ENCODE results near the gene ZNF692.
A peak's percentile ranks its signal among the peaks of the same experiment; 100 is the strongest.

ZNF692 gene

DNA sequence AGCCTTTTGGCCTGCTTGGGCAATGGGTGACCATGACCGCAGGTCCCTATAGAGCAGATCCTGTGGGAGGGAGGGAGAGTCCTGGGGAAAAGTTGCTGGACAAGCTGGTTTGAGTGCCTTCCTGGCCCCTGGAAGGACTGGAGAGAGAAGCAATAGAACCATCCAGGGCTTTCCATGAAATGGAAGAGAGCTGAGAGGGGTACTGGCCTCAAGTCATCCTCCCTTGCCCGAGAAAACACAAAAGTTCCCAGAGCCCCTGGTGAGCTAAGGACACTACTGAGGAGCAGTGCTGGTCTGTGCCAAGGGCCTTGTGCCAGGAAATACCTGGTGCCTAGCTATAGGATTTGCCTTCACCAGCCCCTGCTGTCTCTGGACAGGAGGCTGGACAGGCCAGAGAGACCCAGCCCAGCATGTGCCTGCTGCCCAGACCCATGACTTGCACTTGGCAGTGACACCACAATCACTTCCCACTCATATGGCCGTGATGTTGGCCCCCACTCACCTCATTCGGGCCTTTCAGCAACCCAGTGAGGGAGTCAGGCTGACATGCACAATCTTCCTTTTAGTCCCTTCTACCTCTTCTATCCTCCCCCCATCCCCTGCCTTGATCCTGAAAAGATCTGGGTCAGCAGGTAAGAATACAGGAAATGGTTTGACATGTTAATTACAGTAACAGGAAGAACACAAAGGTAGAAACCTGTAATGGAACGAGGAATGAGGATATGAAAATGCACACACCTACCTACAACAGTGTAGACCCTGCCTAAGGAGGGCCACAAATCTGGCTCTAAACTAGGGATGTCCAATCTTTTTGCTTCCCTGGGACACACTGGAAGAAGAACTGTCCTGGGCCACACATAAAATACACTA lies 40.1 kb downstream of the ZNF692 start:
- H3K27me3 ChIP-seq, result no peaks in the 10 kb centered on the region
- H3K27ac ChIP-seq, result peak overlapping the region; percentile 99
- H3K9me3 ChIP-seq, result no peaks in the 10 kb centered on the region
- TF ChIP-seq, protein P1, sequence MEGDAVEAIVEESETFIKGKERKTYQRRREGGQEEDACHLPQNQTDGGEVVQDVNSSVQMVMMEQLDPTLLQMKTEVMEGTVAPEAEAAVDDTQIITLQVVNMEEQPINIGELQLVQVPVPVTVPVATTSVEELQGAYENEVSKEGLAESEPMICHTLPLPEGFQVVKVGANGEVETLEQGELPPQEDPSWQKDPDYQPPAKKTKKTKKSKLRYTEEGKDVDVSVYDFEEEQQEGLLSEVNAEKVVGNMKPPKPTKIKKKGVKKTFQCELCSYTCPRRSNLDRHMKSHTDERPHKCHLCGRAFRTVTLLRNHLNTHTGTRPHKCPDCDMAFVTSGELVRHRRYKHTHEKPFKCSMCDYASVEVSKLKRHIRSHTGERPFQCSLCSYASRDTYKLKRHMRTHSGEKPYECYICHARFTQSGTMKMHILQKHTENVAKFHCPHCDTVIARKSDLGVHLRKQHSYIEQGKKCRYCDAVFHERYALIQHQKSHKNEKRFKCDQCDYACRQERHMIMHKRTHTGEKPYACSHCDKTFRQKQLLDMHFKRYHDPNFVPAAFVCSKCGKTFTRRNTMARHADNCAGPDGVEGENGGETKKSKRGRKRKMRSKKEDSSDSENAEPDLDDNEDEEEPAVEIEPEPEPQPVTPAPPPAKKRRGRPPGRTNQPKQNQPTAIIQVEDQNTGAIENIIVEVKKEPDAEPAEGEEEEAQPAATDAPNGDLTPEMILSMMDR (IDR thresholded peaks at IDR 0.05), result no peak
- H3K36me3 ChIP-seq, result peaks cover 41% of the 10 kb centered on the region
- H3K4me1 ChIP-seq (ENCODE audit: control insufficient read depth in 1 of 2, insufficient read depth in 1 of 2, low read depth in 1 of 2, low read length in 1 of 2), result peaks cover 98 to 100% of the 10 kb centered on the region in 2 experiments
- H3K4me3 ChIP-seq (ENCODE audit: low read depth in 1 of 2, low read length in 1 of 2), result peak overlapping the region; percentile 36 to 64

DNA sequence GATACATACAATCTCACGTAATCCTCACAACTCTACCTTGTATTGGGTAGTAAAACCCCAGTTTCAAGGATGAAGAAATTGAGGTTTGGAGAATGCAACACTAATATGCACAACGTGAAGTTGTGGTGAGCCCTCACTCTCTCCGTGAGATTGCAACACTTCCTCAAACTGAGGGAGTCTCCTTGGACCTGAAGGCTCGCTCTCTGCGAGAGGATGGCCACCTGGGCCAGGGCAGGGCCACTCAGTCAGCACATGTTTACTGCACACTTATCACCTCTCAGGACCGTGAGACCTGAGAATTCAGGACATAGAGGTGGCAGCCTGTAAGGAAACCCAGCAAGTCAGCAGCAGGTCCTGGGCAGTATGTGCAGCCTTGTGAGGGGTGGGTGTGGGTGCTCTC lies 41.8 kb downstream of the ZNF692 start:
- peaks cover 58% of the 10 kb centered on the region for H3K36me3 ChIP-seq

DNA sequence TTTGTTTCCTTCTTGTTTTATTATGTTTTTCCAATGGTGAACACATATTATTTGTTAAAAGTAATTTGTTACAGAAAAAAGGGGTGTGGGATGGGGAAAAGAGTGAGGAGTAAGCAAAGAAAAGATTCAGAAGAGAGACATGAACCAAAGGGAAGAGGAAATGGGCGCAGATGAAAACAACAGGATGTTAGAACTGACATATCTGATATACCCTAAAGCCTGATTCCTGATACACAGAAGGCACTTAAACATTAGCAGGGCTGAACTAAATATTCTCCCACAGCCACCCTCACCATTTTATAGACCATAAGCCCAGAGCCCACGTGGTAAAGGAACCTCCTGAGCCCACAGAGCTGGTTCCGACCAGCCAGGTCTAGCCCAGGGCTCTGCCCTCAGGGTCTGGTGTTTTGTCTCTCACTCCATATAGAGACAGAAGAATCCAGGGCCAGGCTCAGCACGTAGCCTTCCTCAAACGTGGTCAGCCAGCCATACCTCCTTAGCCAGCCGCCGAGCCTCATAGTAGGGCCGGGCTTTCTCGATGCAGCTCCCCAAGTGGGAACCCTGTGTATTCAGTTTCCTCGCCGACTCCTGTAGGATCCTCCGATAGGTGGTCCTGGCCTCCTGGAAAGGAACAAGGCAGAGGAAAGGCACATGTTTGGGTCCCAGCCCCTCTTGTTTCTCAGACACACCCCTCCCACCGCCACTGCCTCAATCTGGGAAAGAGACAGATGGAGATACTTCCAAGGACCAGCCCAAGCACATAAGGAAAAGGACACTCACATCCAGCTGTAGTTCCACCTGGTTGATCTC lies 42.6 kb downstream of the ZNF692 start:
- Histone ChIP-seq H3K4me3 (ENCODE audit: low read depth in 1 of 2, low read length in 1 of 2) (peak overlapping the region; percentile 52 to 64), H3K27ac (peak overlapping the region; percentile 99), H3K27me3 (no peaks in the 10 kb centered on the region), H3K4me1 (ENCODE audit: control insufficient read depth in 1 of 2, insufficient read depth in 1 of 2, low read depth in 1 of 2, low read length in 1 of 2) (peaks cover 98% of the 10 kb centered on the region in 2 experiments), H3K36me3 (peaks cover 66% of the 10 kb centered on the region), H3K9me3 (no peaks in the 10 kb centered on the region)
- TF ChIP-seq, protein P1 (IDR thresholded peaks at IDR 0.05), result no peak

More for the DNA sequence above, 41.8 kb downstream of the ZNF692 start:
- H3K27me3 ChIP-seq, result no peaks in the 10 kb centered on the region
- peak overlapping the region; percentile 52 to 64 for H3K4me3 ChIP-seq (ENCODE audit: low read depth in 1 of 2, low read length in 1 of 2)
- peak overlapping the region; percentile 99 for H3K27ac ChIP-seq
- H3K9me3 ChIP-seq, result no peaks in the 10 kb centered on the region
- TF ChIP-seq, protein P1 (IDR thresholded peaks at IDR 0.05), result peak; percentile 13
- peaks cover 98 to 100% of the 10 kb centered on the region in 2 experiments for H3K4me1 ChIP-seq (ENCODE audit: control insufficient read depth in 1 of 2, insufficient read depth in 1 of 2, low read depth in 1 of 2, low read length in 1 of 2)

DNA sequence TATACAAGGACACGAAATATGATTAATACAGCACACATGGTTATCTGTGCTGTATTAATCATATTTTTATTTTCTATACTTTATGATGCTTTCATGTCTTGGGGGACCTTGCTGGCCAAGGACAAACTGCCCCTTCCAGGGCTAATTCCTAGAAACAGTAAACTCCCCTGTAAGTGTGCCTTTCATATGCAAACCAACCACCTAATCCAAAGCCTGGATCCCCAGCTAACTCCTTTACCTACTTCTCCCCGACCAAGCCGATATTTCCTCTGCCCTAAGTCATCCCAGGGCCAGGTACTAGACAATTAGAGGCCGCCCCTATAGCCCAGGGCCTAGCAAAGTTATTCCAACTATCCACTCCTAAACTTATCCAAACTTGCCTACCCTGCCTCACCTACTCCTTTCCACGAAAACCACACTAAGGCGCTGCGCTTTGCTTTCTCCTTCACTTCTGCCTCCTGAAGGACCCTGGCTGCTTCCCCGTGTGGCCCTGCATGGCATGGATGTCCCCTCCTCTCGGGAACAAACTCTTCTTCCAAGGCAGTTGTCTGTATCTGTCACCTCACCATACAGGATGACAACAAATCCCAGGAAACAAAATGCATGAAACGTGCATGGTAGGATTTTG lies 43.4 kb downstream of the ZNF692 start:
- Histone ChIP-seq H3K27me3 (no peaks in the 10 kb centered on the region), H3K9me3 (no peaks in the 10 kb centered on the region), H3K27ac (peak overlapping the region; percentile 99), H3K36me3 (peaks cover 66% of the 10 kb centered on the region), H3K4me3 (ENCODE audit: low read depth in 1 of 2, low read length in 1 of 2) (peak overlapping the region; percentile 52 to 64), H3K4me1 (ENCODE audit: control insufficient read depth in 1 of 2, insufficient read depth in 1 of 2, low read depth in 1 of 2, low read length in 1 of 2) (peaks cover 98% of the 10 kb centered on the region in 2 experiments)
- TF ChIP-seq, protein P1 (IDR thresholded peaks at IDR 0.05), result no peak

DNA sequence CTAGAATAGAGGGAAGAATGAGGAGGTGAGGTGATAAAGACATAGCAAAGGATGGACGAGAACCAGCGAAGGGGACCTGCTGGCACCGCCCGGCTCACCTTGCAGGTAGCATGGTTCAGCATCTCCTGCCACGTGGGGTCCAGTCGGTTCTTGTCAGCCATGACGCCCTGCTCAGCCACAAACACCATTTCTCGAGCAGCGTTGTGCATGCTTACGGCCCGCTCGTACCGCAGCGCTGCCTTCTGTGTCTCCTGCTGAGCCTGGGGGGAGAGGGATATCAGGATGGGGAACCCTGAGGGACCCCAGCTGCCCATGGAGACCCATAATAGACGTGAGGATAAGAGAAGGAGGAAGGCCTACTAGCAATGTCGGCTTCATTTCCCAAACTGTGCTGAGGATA lies 44.5 kb downstream of the ZNF692 start:
- Histone ChIP-seq H3K36me3 (peaks cover 67% of the 10 kb centered on the region), H3K27me3 (no peaks in the 10 kb centered on the region), H3K4me3 (ENCODE audit: low read depth in 1 of 2, low read length in 1 of 2) (no peak overlapping the region), H3K27ac (peak overlapping the region; percentile 99), H3K9me3 (no peaks in the 10 kb centered on the region), H3K4me1 (ENCODE audit: control insufficient read depth in 1 of 2, insufficient read depth in 1 of 2, low read depth in 1 of 2, low read length in 1 of 2) (peaks cover 98% of the 10 kb centered on the region in 2 experiments)
- TF ChIP-seq, protein P1 (IDR thresholded peaks at IDR 0.05), result no peak
